GM12878 (cell line): Measurements from ENCODE around the gene ASCC1.

ENCODE experiments used
- BRCA1 ChIP-seq: IDR thresholded peaks from 2 replicates; pipeline ENCODE4 v1.6.1; 2011; ENCODE audit warnings: low read depth, low read length, improper control_type of control experiment
- EZH2 ChIP-seq: IDR thresholded peaks from 2 replicates; pipeline ENCODE4 v1.6.1; 2012; ENCODE audit warnings: low read depth, mild to moderate bottlenecking, control low read depth, inconsistent platforms, low read length, borderline replicate concordance; ENCODE audit not compliant: control insufficient read depth
- NFIC ChIP-seq: IDR thresholded peaks from 2 replicates; pipeline ENCODE4 v1.6.1; 2012; ENCODE audit warnings: low read depth, mild to moderate bottlenecking, inconsistent platforms, low read length, moderate library complexity
- RAD21 ChIP-seq: IDR thresholded peaks from 2 replicates; pipeline ENCODE4 v1.6.1; 2011; ENCODE audit warnings: mild to moderate bottlenecking, low read depth, low read length, moderate library complexity; ENCODE audit not compliant: insufficient read depth
- RAD51 ChIP-seq: fragments of 450-650 bp; IDR thresholded peaks from 2 replicates; pipeline ENCODE4 v1.6.1; 2016; ENCODE audit warnings: moderate library complexity, mild to moderate bottlenecking, inconsistent platforms
- RELA ChIP-seq: fragments of 450-650 bp; IDR thresholded peaks from 2 replicates; pipeline ENCODE4 v1.8.0; 2014; ENCODE audit warnings: borderline replicate concordance; ENCODE audit not compliant: partially characterized antibody
- SMAD1 ChIP-seq: fragments of 450-650 bp; IDR thresholded peaks from 2 replicates; pipeline ENCODE4 v1.6.1; 2018; ENCODE audit warnings: mild to moderate bottlenecking, low read depth; ENCODE audit not compliant: partially characterized antibody
- TAF1 ChIP-seq: IDR thresholded peaks from 2 replicates; pipeline ENCODE4 v1.6.1; 2011; ENCODE audit warnings: mild to moderate bottlenecking, low read depth, low read length, borderline replicate concordance
- TCF3 ChIP-seq: IDR thresholded peaks from 2 replicates; pipeline ENCODE4 v1.6.1; 2012; ENCODE audit warnings: low read depth, mild to moderate bottlenecking, low read length, borderline replicate concordance; ENCODE audit not compliant: insufficient read depth
- TF ChIP-seq, protein P1 (sequence below): IDR thresholded peaks from 2 replicates; pipeline ENCODE4 v1.6.1; 2011; ENCODE audit warnings: low read depth, mild to moderate bottlenecking, low read length, moderate library complexity, borderline replicate concordance; ENCODE audit errors: extremely low read depth
- TF ChIP-seq, protein P2 (sequence below), 3 experiments: IDR thresholded peaks in 2 of 3; conservative IDR thresholded peaks in 1 of 3; 2 replicates each; pipeline ENCODE4 v1.5.1; 2011; ENCODE audit warnings: low read depth in 3 of 3, low read length in 3 of 3, mild to moderate bottlenecking in 3 of 3, control low read depth in 2 of 3, moderate library complexity in 2 of 3, inconsistent platforms in 1 of 3, mixed read lengths in 1 of 3; ENCODE audit not compliant: control insufficient read depth in 2 of 3, insufficient read depth in 1 of 3; ENCODE audit errors: extremely low read depth in 1 of 3
- TF ChIP-seq, protein P3 (sequence below): IDR thresholded peaks from 2 replicates; pipeline ENCODE4 v1.6.1; 2012; ENCODE audit warnings: mild to moderate bottlenecking, low read depth, low read length
- TF ChIP-seq, protein P4 (sequence below): fragments of 450-650 bp; IDR thresholded peaks from 2 replicates; pipeline ENCODE4 v1.6.1; 2017; ENCODE audit warnings: mild to moderate bottlenecking
- TF ChIP-seq, protein P5 (sequence below): fragments of 450-650 bp; IDR thresholded peaks from 2 replicates; pipeline ENCODE4 v1.6.1; 2017; ENCODE audit warnings: mild to moderate bottlenecking, low read depth, inconsistent platforms; ENCODE audit not compliant: poor library complexity, severe bottlenecking

DNA sequence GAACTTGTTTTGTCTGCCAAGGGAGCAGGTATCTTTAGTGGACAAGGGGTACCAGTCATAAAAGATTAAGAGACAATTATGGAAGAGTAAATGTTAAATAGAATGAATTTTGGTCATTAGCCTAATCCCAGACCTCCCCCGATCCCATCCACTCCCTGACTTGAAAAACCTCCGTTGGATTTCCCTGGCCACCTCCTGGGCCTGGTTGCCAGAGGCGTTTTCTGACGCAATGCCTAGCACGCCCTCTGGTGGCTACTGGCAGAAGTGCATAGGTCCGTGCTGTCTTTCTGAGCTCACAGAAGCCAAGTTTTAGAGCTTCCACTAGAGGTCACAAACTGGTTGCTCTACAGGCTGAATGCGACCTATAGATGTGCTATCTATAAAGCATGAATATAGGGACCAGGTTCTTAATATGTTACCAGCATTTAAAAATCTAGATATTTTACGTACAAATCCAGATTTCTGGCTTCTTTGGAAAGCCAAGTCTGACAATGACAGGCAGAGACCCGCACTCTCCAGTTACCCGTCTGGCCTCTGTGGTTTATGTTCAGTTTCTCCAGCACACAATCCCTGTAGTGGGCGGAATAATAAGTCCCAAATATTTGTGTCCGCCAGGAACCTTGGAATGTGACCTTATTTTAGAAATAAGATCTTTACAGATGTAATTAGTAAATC lies 167.5 kb downstream of the ASCC1 start:
- TF ChIP-seq, protein P1, sequence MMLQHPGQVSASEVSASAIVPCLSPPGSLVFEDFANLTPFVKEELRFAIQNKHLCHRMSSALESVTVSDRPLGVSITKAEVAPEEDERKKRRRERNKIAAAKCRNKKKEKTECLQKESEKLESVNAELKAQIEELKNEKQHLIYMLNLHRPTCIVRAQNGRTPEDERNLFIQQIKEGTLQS = no peak
- TF ChIP-seq, protein P2, sequence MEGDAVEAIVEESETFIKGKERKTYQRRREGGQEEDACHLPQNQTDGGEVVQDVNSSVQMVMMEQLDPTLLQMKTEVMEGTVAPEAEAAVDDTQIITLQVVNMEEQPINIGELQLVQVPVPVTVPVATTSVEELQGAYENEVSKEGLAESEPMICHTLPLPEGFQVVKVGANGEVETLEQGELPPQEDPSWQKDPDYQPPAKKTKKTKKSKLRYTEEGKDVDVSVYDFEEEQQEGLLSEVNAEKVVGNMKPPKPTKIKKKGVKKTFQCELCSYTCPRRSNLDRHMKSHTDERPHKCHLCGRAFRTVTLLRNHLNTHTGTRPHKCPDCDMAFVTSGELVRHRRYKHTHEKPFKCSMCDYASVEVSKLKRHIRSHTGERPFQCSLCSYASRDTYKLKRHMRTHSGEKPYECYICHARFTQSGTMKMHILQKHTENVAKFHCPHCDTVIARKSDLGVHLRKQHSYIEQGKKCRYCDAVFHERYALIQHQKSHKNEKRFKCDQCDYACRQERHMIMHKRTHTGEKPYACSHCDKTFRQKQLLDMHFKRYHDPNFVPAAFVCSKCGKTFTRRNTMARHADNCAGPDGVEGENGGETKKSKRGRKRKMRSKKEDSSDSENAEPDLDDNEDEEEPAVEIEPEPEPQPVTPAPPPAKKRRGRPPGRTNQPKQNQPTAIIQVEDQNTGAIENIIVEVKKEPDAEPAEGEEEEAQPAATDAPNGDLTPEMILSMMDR (IDR thresholded peaks at IDR 0.05 in 2 of 3, conservative IDR thresholded peaks at IDR 0.05 in 1 of 3; ENCODE audit: control insufficient read depth in 2 of 3, extremely low read depth in 1 of 3, insufficient read depth in 1 of 3, low read depth in 3 of 3, low read length in 3 of 3) = peak; percentile 99 to 100 (median 99); a peak in 5 of 6 replicates
- TF ChIP-seq RELA = no peak
- TF ChIP-seq TCF3 = no peak
- TF ChIP-seq, protein P3, sequence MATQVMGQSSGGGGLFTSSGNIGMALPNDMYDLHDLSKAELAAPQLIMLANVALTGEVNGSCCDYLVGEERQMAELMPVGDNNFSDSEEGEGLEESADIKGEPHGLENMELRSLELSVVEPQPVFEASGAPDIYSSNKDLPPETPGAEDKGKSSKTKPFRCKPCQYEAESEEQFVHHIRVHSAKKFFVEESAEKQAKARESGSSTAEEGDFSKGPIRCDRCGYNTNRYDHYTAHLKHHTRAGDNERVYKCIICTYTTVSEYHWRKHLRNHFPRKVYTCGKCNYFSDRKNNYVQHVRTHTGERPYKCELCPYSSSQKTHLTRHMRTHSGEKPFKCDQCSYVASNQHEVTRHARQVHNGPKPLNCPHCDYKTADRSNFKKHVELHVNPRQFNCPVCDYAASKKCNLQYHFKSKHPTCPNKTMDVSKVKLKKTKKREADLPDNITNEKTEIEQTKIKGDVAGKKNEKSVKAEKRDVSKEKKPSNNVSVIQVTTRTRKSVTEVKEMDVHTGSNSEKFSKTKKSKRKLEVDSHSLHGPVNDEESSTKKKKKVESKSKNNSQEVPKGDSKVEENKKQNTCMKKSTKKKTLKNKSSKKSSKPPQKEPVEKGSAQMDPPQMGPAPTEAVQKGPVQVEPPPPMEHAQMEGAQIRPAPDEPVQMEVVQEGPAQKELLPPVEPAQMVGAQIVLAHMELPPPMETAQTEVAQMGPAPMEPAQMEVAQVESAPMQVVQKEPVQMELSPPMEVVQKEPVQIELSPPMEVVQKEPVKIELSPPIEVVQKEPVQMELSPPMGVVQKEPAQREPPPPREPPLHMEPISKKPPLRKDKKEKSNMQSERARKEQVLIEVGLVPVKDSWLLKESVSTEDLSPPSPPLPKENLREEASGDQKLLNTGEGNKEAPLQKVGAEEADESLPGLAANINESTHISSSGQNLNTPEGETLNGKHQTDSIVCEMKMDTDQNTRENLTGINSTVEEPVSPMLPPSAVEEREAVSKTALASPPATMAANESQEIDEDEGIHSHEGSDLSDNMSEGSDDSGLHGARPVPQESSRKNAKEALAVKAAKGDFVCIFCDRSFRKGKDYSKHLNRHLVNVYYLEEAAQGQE = no peak
- no peak for TF ChIP-seq EZH2
- TF ChIP-seq TAF1 = no peak
- TF ChIP-seq RAD21 = peak; percentile 98
- TF ChIP-seq, protein P4, sequence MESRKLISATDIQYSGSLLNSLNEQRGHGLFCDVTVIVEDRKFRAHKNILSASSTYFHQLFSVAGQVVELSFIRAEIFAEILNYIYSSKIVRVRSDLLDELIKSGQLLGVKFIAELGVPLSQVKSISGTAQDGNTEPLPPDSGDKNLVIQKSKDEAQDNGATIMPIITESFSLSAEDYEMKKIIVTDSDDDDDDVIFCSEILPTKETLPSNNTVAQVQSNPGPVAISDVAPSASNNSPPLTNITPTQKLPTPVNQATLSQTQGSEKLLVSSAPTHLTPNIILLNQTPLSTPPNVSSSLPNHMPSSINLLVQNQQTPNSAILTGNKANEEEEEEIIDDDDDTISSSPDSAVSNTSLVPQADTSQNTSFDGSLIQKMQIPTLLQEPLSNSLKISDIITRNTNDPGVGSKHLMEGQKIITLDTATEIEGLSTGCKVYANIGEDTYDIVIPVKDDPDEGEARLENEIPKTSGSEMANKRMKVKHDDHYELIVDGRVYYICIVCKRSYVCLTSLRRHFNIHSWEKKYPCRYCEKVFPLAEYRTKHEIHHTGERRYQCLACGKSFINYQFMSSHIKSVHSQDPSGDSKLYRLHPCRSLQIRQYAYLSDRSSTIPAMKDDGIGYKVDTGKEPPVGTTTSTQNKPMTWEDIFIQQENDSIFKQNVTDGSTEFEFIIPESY = no peak
- TF ChIP-seq, protein P5, sequence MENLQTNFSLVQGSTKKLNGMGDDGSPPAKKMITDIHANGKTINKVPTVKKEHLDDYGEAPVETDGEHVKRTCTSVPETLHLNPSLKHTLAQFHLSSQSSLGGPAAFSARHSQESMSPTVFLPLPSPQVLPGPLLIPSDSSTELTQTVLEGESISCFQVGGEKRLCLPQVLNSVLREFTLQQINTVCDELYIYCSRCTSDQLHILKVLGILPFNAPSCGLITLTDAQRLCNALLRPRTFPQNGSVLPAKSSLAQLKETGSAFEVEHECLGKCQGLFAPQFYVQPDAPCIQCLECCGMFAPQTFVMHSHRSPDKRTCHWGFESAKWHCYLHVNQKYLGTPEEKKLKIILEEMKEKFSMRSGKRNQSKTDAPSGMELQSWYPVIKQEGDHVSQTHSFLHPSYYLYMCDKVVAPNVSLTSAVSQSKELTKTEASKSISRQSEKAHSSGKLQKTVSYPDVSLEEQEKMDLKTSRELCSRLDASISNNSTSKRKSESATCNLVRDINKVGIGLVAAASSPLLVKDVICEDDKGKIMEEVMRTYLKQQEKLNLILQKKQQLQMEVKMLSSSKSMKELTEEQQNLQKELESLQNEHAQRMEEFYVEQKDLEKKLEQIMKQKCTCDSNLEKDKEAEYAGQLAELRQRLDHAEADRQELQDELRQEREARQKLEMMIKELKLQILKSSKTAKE = peak; percentile 48
- TF ChIP-seq RAD51 = no peak
- no peak for TF ChIP-seq NFIC
- no peak for TF ChIP-seq SMAD1
- no peak for TF ChIP-seq BRCA1
